Smooth muscle cell (in vitro differentiated cells): ENCODE data around the gene EIF4E1B. TPM values are rescaled to one million over a fixed set of nuclear protein-coding genes. Genes with fewer than 3 reads are reported as not detected.

Source experiments
- DNase-seq: peaks from one replicate; lab custom pipeline; 2025; ENCODE audit not compliant: unreplicated experiment; lab: John Stamatoyannopoulos, UW
- H2AFZ ChIP-seq: fragments of 200-600 bp; sonication (generic); 2 replicates; pipeline ENCODE4 v1.6.0; 2016; ENCODE audit warnings: antibody characterized with exemption, low read depth, mild to moderate bottlenecking
- H3F3A ChIP-seq: fragments of 200-600 bp; sonication (generic); 2 replicates; pipeline ENCODE4 v1.6.0; 2017; ENCODE audit warnings: antibody characterized with exemption, low read depth
- H3K27ac ChIP-seq: fragments of 200-600 bp; sonication (generic); 2 replicates; pipeline ENCODE4 v1.5.1; 2016; ENCODE audit warnings: low read depth, mild to moderate bottlenecking
- H3K27me3 ChIP-seq: fragments of 200-600 bp; sonication (generic); 2 replicates; pipeline ENCODE4 v1.6.1; 2016; ENCODE audit warnings: low read depth, mild to moderate bottlenecking
- H3K36me3 ChIP-seq: fragments of 200-600 bp; sonication (generic); 2 replicates; pipeline ENCODE4 v1.5.1; 2016; ENCODE audit warnings: low read depth
- H3K4me1 ChIP-seq: fragments of 200-600 bp; sonication (generic); 2 replicates; pipeline ENCODE4 v1.5.1; 2016; ENCODE audit warnings: low read depth
- H3K4me2 ChIP-seq: fragments of 200-600 bp; sonication (generic); 2 replicates; pipeline ENCODE4 v1.6.0; 2016; ENCODE audit warnings: mild to moderate bottlenecking
- H3K4me3 ChIP-seq: fragments of 200-600 bp; sonication (generic); 2 replicates; pipeline ENCODE4 v1.5.1; 2016; ENCODE audit warnings: mild to moderate bottlenecking
- H3K79me2 ChIP-seq: fragments of 200-600 bp; sonication (generic); 2 replicates; pipeline ENCODE4 v1.6.0; 2016; ENCODE audit warnings: low read depth, mild to moderate bottlenecking
- H3K9ac ChIP-seq: fragments of 200-600 bp; sonication (generic); 2 replicates; pipeline ENCODE4 v1.6.0; 2016; ENCODE audit warnings: low read depth
- H3K9me3 ChIP-seq: fragments of 200-600 bp; sonication (generic); replicated peaks from 2 replicates; pipeline ENCODE4 v1.5.1; 2016; ENCODE audit warnings: low read depth
- H4K20me1 ChIP-seq: fragments of 200-600 bp; sonication (generic); 2 replicates; pipeline ENCODE4 v1.6.0; 2016; ENCODE audit warnings: low read depth
- WGBS: methylation state at CpG from one replicate; pipeline ENCODE4 v1.1.7; 2016; ENCODE audit warnings: low lambda C conversion rate; 5-methylcytosine and 5-hydroxymethylcytosine counted together
- polyA plus RNA-seq: library from polyadenylated mRNA; unstranded; fragments of >200 nt; fragmentation: Nextera tagmentation; extraction: Ambion mirVana; gene quantifications from 2 replicates; pipeline ENCODE4 v1.2.1, GENCODE V29; 2016
- total RNA-seq: library from RNA; depleted of rRNA; stranded (reverse); fragments of >200 nt; gene quantifications from 2 replicates; pipeline ENCODE4 v1.2.3, GENCODE V29; 2014
- TF ChIP-seq, protein P1 (sequence below): fragments of 200-600 bp; sonication (generic); IDR thresholded peaks from 2 replicates; pipeline ENCODE4 v1.5.1; 2017; ENCODE audit warnings: borderline replicate concordance, mild to moderate bottlenecking, antibody characterized with exemption; ENCODE audit not compliant: insufficient read depth, poor library complexity, severe bottlenecking

The EIF4E1B gene
- total and polyA plus RNA-seq, 2 experiments from 2014 or later: not detected

DNA sequence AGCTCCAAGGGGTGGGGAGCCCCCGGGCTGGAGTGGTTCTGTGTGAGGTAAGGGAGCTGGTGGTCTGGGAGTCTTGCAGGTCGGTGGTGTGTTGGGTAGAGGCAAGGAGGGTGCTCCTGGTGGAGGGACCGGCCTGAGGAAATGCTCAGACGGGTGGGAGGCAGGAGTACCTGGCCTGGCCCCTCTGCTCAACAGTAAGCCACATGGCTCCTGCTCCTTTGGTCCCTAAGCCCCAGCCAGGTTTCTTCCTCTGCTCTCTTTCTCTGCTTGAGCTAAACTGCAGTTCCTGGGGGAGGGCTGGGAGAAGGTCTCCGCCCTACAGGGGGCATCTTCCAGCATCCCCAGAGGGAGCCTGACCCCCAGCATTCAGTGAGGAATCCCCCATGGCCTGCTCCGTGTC, 34.0 kb downstream of the EIF4E1B start:
- H3K4me3 ChIP-seq: no peak overlapping the region
- no peak overlapping the region for H3K9ac ChIP-seq
- no peaks in the 10 kb centered on the region for H3K9me3 ChIP-seq
- H3F3A ChIP-seq: no peaks in the 10 kb centered on the region
- no peaks in the 10 kb centered on the region for H3K79me2 ChIP-seq
- DNase-seq: no peak
- H4K20me1 ChIP-seq: no peaks in the 10 kb centered on the region
- 83% methylated on average over 6 of the region's 6 CpGs for WGBS
- TF ChIP-seq, protein P1, sequence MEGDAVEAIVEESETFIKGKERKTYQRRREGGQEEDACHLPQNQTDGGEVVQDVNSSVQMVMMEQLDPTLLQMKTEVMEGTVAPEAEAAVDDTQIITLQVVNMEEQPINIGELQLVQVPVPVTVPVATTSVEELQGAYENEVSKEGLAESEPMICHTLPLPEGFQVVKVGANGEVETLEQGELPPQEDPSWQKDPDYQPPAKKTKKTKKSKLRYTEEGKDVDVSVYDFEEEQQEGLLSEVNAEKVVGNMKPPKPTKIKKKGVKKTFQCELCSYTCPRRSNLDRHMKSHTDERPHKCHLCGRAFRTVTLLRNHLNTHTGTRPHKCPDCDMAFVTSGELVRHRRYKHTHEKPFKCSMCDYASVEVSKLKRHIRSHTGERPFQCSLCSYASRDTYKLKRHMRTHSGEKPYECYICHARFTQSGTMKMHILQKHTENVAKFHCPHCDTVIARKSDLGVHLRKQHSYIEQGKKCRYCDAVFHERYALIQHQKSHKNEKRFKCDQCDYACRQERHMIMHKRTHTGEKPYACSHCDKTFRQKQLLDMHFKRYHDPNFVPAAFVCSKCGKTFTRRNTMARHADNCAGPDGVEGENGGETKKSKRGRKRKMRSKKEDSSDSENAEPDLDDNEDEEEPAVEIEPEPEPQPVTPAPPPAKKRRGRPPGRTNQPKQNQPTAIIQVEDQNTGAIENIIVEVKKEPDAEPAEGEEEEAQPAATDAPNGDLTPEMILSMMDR: no peak
- H3K27ac ChIP-seq: no peak overlapping the region
- peaks cover 22% of the 10 kb centered on the region for H3K27me3 ChIP-seq
- no peak overlapping the region for H3K4me2 ChIP-seq
- no peaks in the 10 kb centered on the region for H3K4me1 ChIP-seq
- no peaks in the 10 kb centered on the region for H3K36me3 ChIP-seq
- H2AFZ ChIP-seq: no peak overlapping the region

DNA sequence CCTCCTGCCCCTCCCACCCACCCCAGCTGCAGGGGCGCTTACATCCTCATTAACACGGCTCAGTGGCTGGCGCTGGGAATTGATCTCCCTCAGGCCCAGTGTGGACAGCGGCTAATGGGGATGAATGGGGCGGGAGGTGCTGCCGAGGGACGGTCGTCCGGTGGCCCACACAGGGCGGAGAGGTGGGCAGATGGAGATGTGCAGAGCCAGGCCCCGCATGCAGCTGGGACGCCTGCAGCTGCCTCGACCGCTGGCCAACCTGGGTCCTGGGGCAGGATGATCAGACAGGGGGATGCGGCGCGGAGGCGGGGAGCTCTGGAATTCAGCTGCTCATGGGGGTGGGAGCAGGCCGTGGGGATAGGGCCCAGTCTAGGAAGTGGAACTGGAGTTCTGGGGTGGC, 34.4 kb downstream of the EIF4E1B start:
- no peaks in the 10 kb centered on the region for H3K4me1 ChIP-seq

DNA sequence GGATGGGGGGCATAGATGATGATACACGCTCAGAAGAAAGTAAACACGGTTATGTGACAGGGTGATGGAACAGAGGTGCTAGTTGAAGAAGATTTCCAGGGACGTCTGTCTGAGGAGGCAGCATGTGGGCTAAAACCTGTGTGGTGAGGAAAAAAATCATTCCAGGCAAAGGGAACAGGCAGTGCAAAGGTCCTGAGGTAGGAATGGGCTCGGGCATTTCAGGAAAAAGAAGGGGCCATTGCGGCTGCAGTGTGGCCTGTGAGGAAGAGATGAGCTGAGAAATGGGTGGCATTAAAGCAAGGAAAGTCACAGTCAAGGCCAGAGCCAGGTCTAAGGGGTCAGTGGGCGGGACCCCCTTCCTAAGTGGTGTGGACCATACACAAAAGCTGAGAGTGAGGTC, 35.0 kb downstream of the EIF4E1B start:
- no peak for DNase-seq
- no peaks in the 10 kb centered on the region for H3K4me1 ChIP-seq
- peaks cover 24% of the 10 kb centered on the region for H3K27me3 ChIP-seq

More for the DNA sequence above, 34.4 kb downstream of the EIF4E1B start:
- no peak overlapping the region for H3K27ac ChIP-seq
- no peak overlapping the region for H3K9ac ChIP-seq
- no peaks in the 10 kb centered on the region for H3F3A ChIP-seq
- peaks cover 24% of the 10 kb centered on the region for H3K27me3 ChIP-seq
- no peak overlapping the region for H3K4me3 ChIP-seq
- 79% methylated on average over 18 of the region's 19 CpGs for WGBS
- H2AFZ ChIP-seq: no peak overlapping the region
- H3K9me3 ChIP-seq: no peaks in the 10 kb centered on the region
- TF ChIP-seq, protein P1: no peak
- no peaks in the 10 kb centered on the region for H3K36me3 ChIP-seq
- no peak overlapping the region for H3K4me2 ChIP-seq
- no peak for DNase-seq
- H3K79me2 ChIP-seq: no peaks in the 10 kb centered on the region
- H4K20me1 ChIP-seq: no peaks in the 10 kb centered on the region

DNA sequence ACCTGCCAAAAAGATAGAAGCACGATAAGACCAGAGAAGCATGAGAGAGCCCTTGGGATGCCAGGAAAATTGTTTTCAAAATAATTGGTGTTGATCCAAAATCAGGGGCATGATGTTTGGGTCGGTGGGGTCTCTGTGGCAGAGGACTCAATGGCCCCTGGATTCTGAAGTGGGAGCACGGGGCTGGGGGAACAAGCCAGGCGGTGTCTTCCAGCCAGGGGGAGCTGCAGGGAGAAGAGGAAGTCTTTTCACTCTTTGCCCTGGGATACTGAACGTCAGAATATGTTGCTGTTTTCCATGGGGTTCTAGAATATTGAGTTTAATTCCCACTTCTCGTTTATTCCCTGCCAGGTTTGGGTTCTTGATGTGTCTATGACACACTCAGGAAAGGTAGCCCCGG, 37.2 kb downstream of the EIF4E1B start:
- H3F3A ChIP-seq: no peaks in the 10 kb centered on the region
- no peak for DNase-seq
- no peaks in the 10 kb centered on the region for H3K79me2 ChIP-seq
- 76% methylated on average over 7 of the region's 7 CpGs for WGBS
- H3K36me3 ChIP-seq: no peaks in the 10 kb centered on the region
- H3K27ac ChIP-seq: no peak overlapping the region
- H4K20me1 ChIP-seq: no peaks in the 10 kb centered on the region
- TF ChIP-seq, protein P1: no peak
- no peak overlapping the region for H3K4me2 ChIP-seq
- no peak overlapping the region for H2AFZ ChIP-seq
- H3K4me3 ChIP-seq: no peak overlapping the region
- no peaks in the 10 kb centered on the region for H3K4me1 ChIP-seq
- H3K9me3 ChIP-seq: no peaks in the 10 kb centered on the region
- no peak overlapping the region for H3K9ac ChIP-seq
- peaks cover 28% of the 10 kb centered on the region for H3K27me3 ChIP-seq

More for the DNA sequence above, 35.0 kb downstream of the EIF4E1B start:
- Histone ChIP-seq H3K9me3 (no peaks in the 10 kb centered on the region), H3K4me2 (no peak overlapping the region), H3F3A (no peaks in the 10 kb centered on the region), H3K27ac (no peak overlapping the region), H3K79me2 (no peaks in the 10 kb centered on the region), H4K20me1 (no peaks in the 10 kb centered on the region), H3K9ac (no peak overlapping the region), H3K36me3 (no peaks in the 10 kb centered on the region), H3K4me3 (no peak overlapping the region), H2AFZ (no peak overlapping the region)
- TF ChIP-seq, protein P1: no peak
- 87% methylated on average over 6 of the region's 6 CpGs for WGBS
